Measurements from ENCODE around the gene NHLRC4.

DNA sequence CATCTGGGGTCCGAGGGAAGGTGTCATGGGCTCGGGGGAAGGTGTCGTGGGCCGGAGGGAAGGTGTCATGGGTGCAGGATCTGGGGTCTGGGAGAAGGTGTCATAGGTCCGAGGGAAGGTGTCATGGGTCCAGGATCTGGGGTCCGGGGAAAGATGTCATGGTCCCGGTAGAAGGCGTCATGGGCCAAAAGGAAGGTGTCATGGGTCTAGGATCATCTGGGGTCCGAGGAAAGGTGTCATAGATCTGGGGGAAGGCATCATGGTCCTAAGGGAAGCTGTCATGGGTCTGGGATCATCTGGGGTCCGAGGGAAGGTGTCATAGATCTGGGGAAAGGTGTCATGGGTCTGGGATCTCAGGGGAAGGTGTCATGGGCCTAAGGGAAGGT lies 24.0 kb downstream of the NHLRC4 start:
- TF ChIP-seq, protein P1, sequence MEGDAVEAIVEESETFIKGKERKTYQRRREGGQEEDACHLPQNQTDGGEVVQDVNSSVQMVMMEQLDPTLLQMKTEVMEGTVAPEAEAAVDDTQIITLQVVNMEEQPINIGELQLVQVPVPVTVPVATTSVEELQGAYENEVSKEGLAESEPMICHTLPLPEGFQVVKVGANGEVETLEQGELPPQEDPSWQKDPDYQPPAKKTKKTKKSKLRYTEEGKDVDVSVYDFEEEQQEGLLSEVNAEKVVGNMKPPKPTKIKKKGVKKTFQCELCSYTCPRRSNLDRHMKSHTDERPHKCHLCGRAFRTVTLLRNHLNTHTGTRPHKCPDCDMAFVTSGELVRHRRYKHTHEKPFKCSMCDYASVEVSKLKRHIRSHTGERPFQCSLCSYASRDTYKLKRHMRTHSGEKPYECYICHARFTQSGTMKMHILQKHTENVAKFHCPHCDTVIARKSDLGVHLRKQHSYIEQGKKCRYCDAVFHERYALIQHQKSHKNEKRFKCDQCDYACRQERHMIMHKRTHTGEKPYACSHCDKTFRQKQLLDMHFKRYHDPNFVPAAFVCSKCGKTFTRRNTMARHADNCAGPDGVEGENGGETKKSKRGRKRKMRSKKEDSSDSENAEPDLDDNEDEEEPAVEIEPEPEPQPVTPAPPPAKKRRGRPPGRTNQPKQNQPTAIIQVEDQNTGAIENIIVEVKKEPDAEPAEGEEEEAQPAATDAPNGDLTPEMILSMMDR (IDR thresholded peaks at IDR 0.05) = no peak
- TF ChIP-seq POLR2A (IDR thresholded peaks at IDR 0.05) = no peak
